ENCODE data around the gene AK3.
"Not testable (repeated sequence)": the region's sequence is repeated elsewhere in the genome, so short reads cannot be mapped to it uniquely, and the experiment has no call there.

Gene AK3

GRCh38 chr9:4667681-4668080 is 73.3 kb downstream of the AK3 start:
- no peak for DNase-seq (ENCODE audit: low spot score in 2 of 2)
- ATAC-seq (replicated peaks; ENCODE audit: extremely low read depth, poor library complexity, severe bottlenecking): no peak
- peaks cover 52% of the 10 kb centered on the region for H3K4me1 Mint-ChIP-seq
- H3K27me3 Mint-ChIP-seq: no peaks in the 10 kb centered on the region
- peaks cover 13% of the 10 kb centered on the region for H3K36me3 Mint-ChIP-seq (ENCODE audit: insufficient read depth)
- no peaks in the 10 kb centered on the region for H3K9me3 Mint-ChIP-seq
- H3K4me3 Mint-ChIP-seq: no peak overlapping the region
- no peak overlapping the region for H3K27ac Mint-ChIP-seq (ENCODE audit: low read depth)

GRCh38 chr9:4666042-4666699 is 74.8 kb downstream of the AK3 start, which contains the start of gene SPATA6L:
Gene SPATA6L (minus strand): TSS chr9:4666480. CDS start chr9:4666250, 230 bp downstream.
- peak within 1 kb of the TSS; percentile 90 for H3K4me3 Mint-ChIP-seq

DNA sequence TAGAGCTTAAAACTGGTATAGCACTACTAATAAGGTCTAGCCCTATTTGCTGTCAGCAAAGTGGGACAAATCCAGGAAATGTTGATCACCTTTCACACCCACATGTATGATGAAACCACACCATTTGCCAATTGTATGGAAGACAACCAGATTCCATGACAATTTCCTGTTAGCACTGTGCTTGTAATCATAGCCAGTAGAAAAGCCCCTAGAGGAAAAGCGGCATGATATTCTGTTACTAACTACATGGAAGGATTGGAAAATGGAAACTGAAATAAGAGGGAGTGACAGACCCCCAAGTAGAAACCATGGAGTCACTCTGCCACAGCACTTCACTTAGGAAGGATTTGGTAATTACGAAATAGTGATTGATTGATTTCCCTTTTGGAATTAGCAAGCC is 75.6 kb downstream of the AK3 start:
- peak overlapping the region; percentile 89 for H3K27ac Mint-ChIP-seq (ENCODE audit: low read depth)
- peak overlapping the region; percentile 90 for H3K4me3 Mint-ChIP-seq
- no peaks in the 10 kb centered on the region for H3K9me3 Mint-ChIP-seq
- peaks cover 69% of the 10 kb centered on the region for H3K4me1 Mint-ChIP-seq
- ATAC-seq (replicated peaks; ENCODE audit: extremely low read depth, poor library complexity, severe bottlenecking): no peak
- no peak for DNase-seq (ENCODE audit: low spot score in 2 of 2)
- H3K36me3 Mint-ChIP-seq (ENCODE audit: insufficient read depth): peaks cover 20% of the 10 kb centered on the region
- H3K27me3 Mint-ChIP-seq: no peaks in the 10 kb centered on the region

More at GRCh38 chr9:4666042-4666699, 74.8 kb downstream of the AK3 start, which contains the start of gene SPATA6L:
- H3K4me1 Mint-ChIP-seq: peaks cover 66% of the 10 kb centered on the region
- H3K9me3 Mint-ChIP-seq: no peaks in the 10 kb centered on the region
- peak in 1 of 2 donors; percentile 14 for DNase-seq (ENCODE audit: low spot score in 2 of 2)
- no peaks in the 10 kb centered on the region for H3K27me3 Mint-ChIP-seq
- ATAC-seq (replicated peaks; ENCODE audit: extremely low read depth, poor library complexity, severe bottlenecking): peak; percentile 13
- peak within 1 kb of the TSS; percentile 89 for H3K27ac Mint-ChIP-seq (ENCODE audit: low read depth)
- peaks cover 20% of the 10 kb centered on the region for H3K36me3 Mint-ChIP-seq (ENCODE audit: insufficient read depth)

DNA sequence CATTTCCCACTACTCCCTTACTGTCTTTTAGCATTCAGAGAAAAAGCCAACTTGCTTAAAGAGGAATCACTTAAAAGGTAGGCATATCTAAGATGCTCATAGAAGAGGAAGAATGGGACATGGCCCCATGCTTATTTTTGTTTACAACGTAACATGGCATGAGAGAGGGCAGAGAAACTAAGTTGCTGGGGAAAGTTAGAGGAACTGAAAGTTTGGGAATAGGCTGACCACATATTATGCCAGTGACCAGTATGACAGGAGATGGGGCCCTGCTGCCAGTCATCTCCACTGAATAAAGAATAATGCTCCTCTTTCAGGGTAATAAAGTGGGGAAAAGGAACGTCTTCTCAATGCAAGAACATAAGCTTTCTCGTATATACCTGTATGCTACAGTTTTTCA is 77.0 kb downstream of the AK3 start:
- H3K9me3 Mint-ChIP-seq: no peaks in the 10 kb centered on the region
- DNase-seq (ENCODE audit: low spot score in 2 of 2) (no peak), ATAC-seq (replicated peaks; ENCODE audit: extremely low read depth, poor library complexity, severe bottlenecking) (no peak)
- H3K27ac Mint-ChIP-seq (ENCODE audit: low read depth): peak overlapping the region; percentile 97
- peaks cover 22% of the 10 kb centered on the region for H3K36me3 Mint-ChIP-seq (ENCODE audit: insufficient read depth)
- peak overlapping the region; percentile 90 for H3K4me3 Mint-ChIP-seq
- no peaks in the 10 kb centered on the region for H3K27me3 Mint-ChIP-seq
- H3K4me1 Mint-ChIP-seq: peaks cover 69% of the 10 kb centered on the region

- Mint-ChIP-seq H3K4me3 (peak overlapping the region; percentile 90), H3K9me3 (no peaks in the 10 kb centered on the region), H3K36me3 (ENCODE audit: insufficient read depth) (peaks cover 22% of the 10 kb centered on the region), H3K27ac (ENCODE audit: low read depth) (peak overlapping the region; percentile 97), H3K27me3 (no peaks in the 10 kb centered on the region), H3K4me1 (peaks cover 69% of the 10 kb centered on the region)
- ATAC-seq (replicated peaks; ENCODE audit: extremely low read depth, poor library complexity, severe bottlenecking): peak; percentile 35
- DNase-seq (ENCODE audit: low spot score in 2 of 2): no peak
Measured at GRCh38 chr9:4662989-4663792, 77.8 kb downstream of the AK3 start.

DNA sequence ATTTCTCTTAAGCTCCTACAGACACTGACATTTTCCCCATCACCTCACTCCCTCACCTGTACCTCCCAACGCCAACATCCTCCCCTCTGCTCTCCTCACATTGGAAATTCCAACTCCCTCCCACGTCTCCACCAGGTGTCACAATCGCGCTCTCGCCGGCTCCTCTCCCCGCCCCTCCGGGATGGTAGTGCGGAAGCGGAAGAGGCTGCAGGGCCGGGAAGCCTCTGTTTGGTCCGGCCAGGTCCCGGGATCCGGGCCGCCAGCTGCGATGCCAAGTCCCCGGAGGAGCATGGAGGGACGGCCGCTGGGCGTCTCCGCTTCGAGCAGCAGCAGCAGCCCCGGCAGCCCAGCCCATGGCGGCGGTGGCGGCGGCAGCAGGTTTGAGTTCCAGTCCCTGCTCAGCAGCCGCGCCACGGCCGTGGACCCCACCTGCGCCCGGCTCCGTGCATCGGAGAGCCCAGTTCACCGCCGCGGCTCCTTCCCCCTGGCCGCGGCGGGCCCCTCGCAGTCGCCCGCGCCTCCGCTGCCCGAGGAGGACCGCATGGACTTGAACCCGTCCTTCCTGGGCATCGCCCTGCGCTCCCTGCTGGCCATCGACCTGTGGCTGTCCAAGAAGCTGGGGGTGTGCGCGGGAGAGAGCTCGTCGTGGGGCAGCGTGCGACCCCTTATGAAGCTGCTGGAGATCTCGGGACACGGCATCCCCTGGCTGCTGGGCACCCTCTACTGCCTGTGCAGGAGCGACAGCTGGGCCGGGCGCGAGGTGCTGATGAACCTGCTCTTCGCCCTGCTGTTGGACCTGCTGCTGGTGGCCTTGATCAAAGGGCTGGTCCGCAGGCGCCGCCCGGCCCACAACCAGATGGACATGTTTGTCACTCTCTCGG is 78.7 kb downstream of the AK3 start, which contains the start of gene PLPP6:
PLPP6 (plus strand) TSS at position 187 of the 881 bp plus-strand sequence; CDS start at position 269, 82 bp downstream.
- Mint-ChIP-seq H3K4me1 (peaks cover 63% of the 10 kb centered on the region), H3K9me3 (no peaks in the 10 kb centered on the region), H3K4me3 (peak within 1 kb of the TSS; percentile 90), H3K27ac (ENCODE audit: low read depth) (peak within 1 kb of the TSS; percentile 97), H3K27me3 (no peaks in the 10 kb centered on the region), H3K36me3 (ENCODE audit: insufficient read depth) (peaks cover 21% of the 10 kb centered on the region)
- DNase-seq (ENCODE audit: low spot score in 2 of 2): peak; percentile 55 to 57
- peak; percentile 65 for ATAC-seq (replicated peaks; ENCODE audit: extremely low read depth, poor library complexity, severe bottlenecking)

DNA sequence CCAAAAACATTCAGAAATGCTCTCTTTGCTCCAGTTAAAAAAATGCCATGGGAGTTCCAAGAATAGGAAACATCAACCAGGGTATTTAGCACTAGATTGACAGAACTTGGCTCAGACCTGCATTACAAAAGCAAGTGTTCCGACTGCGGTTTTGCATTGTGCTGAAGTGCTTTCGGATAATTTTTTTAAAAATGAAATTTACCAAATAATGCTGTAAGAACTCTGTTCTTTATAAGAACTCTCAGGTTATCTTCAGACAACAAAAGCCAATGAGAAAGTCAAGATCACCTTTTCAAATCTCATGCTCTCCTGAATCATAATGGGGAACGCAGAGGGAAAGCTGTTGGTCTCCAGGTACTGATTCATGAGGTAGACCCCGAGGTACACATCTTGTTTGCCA is 79.4 kb downstream of the AK3 start:
- no peaks in the 10 kb centered on the region for H3K9me3 Mint-ChIP-seq
- ATAC-seq (replicated peaks; ENCODE audit: extremely low read depth, poor library complexity, severe bottlenecking): peak; percentile 23
- no peaks in the 10 kb centered on the region for H3K27me3 Mint-ChIP-seq
- H3K36me3 Mint-ChIP-seq (ENCODE audit: insufficient read depth): peaks cover 20% of the 10 kb centered on the region
- peak overlapping the region; percentile 90 for H3K4me3 Mint-ChIP-seq
- H3K4me1 Mint-ChIP-seq: peaks cover 58% of the 10 kb centered on the region
- no peak for DNase-seq (ENCODE audit: low spot score in 2 of 2)
- H3K27ac Mint-ChIP-seq (ENCODE audit: low read depth): peak overlapping the region; percentile 97

- Mint-ChIP-seq H3K4me1 (peaks cover 58% of the 10 kb centered on the region), H3K4me3 (peak overlapping the region; percentile 90), H3K27ac (ENCODE audit: low read depth) (peak overlapping the region; percentile 97), H3K27me3 (no peaks in the 10 kb centered on the region), H3K9me3 (no peaks in the 10 kb centered on the region), H3K36me3 (ENCODE audit: insufficient read depth) (peaks cover 20% of the 10 kb centered on the region)
- DNase-seq (ENCODE audit: low spot score in 2 of 2): no peak
- ATAC-seq (replicated peaks; ENCODE audit: extremely low read depth, poor library complexity, severe bottlenecking): no peak
Measured at GRCh38 chr9:4661165-4661564, 79.8 kb downstream of the AK3 start.

GRCh38 chr9:4660665-4661064 is 80.3 kb downstream of the AK3 start:
- Mint-ChIP-seq H3K36me3 (ENCODE audit: insufficient read depth) (peaks cover 16% of the 10 kb centered on the region), H3K4me1 (peaks cover 55% of the 10 kb centered on the region)
- not testable (repeated sequence) for DNase-seq (ENCODE audit: low spot score in 2 of 2); ATAC-seq (replicated peaks; ENCODE audit: extremely low read depth, poor library complexity, severe bottlenecking); H3K9me3 Mint-ChIP-seq; H3K27me3 Mint-ChIP-seq; H3K27ac Mint-ChIP-seq (ENCODE audit: low read depth); H3K4me3 Mint-ChIP-seq

All from central memory CD8-positive, alpha-beta T cell (primary cell).